Ovary (tissue), 9 donors: ENCODE results near the gene AURKB. TPM values are rescaled to one million over a fixed set of nuclear protein-coding genes. Genes with fewer than 3 reads are reported as not detected.
A peak's percentile ranks its signal among the peaks of the same experiment; 100 is the strongest.
"Not testable (repeated sequence)": the region's sequence is repeated elsewhere in the genome, so short reads cannot be mapped to it uniquely, and the experiment has no call there.

Experiments
- DNase-seq, 5 donors: peaks; one replicate each; pipeline ENCODE4 v3.0.0-alpha.2; 2019 to 2020
- H3K27ac ChIP-seq, 2 donors: fragments of 200-600 bp; one replicate each; pipeline versions ENCODE4 v1.5.1 to v1.8.0; 2019 to 2022
- H3K27me3 ChIP-seq: fragments of 200-600 bp; one replicate; pipeline ENCODE4 v1.8.0; 2022
- H3K36me3 ChIP-seq: fragments of 200-600 bp; sonication (generic); one replicate; pipeline ENCODE4 v1.5.1; 2019
- H3K4me1 ChIP-seq: one replicate; pipeline ENCODE4 v1.8.1; 2013; ENCODE audit warnings: mild to moderate bottlenecking, moderate library complexity; ENCODE audit not compliant: insufficient read depth
- H3K4me3 ChIP-seq: fragments of 200-600 bp; sonication (generic); one replicate; pipeline ENCODE4 v1.5.1; 2017
- H3K9me3 ChIP-seq, 2 donors: fragments of 200-600 bp in 1 of 2; sonication (generic) in 1 of 2; one replicate each; pipeline versions ENCODE4 v1.5.1 to v1.8.1; 2013 to 2019; ENCODE audit warnings: mild to moderate bottlenecking in 1 of 2, moderate library complexity in 1 of 2
- EP300 ChIP-seq: sonication (generic); formaldehyde crosslinking; IDR thresholded peaks from one replicate; pipeline ENCODE4 v1.6.1; 2017; ENCODE audit warnings: antibody characterized with exemption
- POLR2A ChIP-seq: fragments of 450-650 bp; IDR thresholded peaks from one replicate; pipeline ENCODE4 v1.6.1; 2017; ENCODE audit warnings: antibody characterized with exemption, mild to moderate bottlenecking, moderate library complexity
- WGBS, 3 donors: extraction: QIAGEN DNeasy Blood & Tissue Kit in 1 of 3; methylation state at CpG; one replicate each; pipeline versions ENCODE4 v1.1.5 to v1.1.7; 2013 to 2017; 5-methylcytosine and 5-hydroxymethylcytosine counted together
- intact Hi-C, 4 donors: fragments of 100-400 bp; cut with DNase I; formaldehyde crosslinking; loops; one replicate each; pipeline versions ENCODE4 v1.11.0 to v1.15.1; 2022 to 2023
- polyA plus RNA-seq, 2 donors: library from polyadenylated mRNA; stranded (reverse); fragments of 200-250 nt in 1 of 2; fragments of 350-450 nt in 1 of 2; fragmentation: Illumina TruSeq in 1 of 2; extraction: RNeasy Lipid Tissue Mini Kit (QIAGEN cat#74804) in 1 of 2; gene quantifications; one replicate each; pipeline ENCODE4 v1.2.3, GENCODE V29; 2013 to 2014
- total RNA-seq, 7 donors: library from RNA; depleted of rRNA in 2 of 7; stranded (reverse); fragments of >200 nt in 2 of 7; fragmentation: NEBNext Ultra II Directional in 3 of 7; extraction: Animal tissue kit (Norgen Biotek cat#: 25700) in 3 of 7; gene quantifications; one replicate each; pipeline versions ENCODE4 v1.1.0 to v1.2.4, GENCODE V29; 2016 to 2023
- TF ChIP-seq, protein P1 (sequence below), 3 donors: fragments of 450-650 bp in 2 of 3; fragments of 200-600 bp in 1 of 3; IDR thresholded peaks; one replicate each; pipeline versions ENCODE4 v1.5.1 to v1.8.0; 2016 to 2022; ENCODE audit warnings: antibody characterized with exemption in 3 of 3, mild to moderate bottlenecking in 1 of 3
- donor health status: DM: no; HTN: no; CAD: no; lungs with moderate emphysema.
- donor health status: DM: no; HTN: no; CAD: no.
- donor health status: Bipolar disorder and iron deficiency.
- donor health status: DM: yes; HTN: yes; CAD: no.
- donor health status: DM: no; HTN: no; CAD: no.
- donor health status: DM: yes; HTN: yes; CAD: no.

The AURKB gene
- total and polyA plus RNA-seq, 9 donors = 0.68 to 1.7 (median 1.1) TPM; not detected in 3

DNA sequence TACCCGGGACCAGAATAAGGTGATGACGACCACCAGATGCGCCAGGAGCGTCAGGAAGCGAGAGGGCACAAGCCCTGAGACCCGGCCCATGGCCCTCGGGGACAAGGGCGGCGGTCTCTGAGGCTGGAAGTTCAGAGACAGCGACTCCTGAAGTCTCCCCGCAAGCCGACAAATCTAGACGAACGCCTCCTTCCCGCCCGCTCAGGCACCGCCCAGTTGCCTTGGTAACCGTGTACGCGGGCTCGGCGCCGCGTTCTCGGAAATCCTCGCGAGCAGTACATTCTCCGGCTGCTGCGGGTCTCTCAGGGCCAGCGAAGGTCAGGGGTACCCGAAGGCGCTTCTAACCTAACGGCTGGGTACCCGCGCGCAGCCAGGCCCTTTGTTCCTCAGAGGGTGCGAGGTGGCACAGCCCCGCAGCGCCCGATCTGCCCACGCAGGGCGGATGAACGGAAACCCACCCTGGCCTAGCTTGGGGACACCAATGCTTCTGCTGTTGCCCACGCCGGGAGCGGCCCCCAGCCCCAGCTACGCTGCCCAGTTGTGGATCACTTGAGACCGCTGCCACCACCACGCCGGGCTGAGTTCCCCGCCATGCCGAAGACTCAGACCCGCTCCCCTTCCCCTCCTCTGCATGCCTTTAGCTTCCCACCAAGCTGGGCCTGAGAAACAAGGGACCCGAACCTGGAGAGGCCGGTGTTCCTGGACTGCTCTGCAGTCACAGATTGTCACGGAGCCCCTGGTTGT lies 34.0 kb downstream of the AURKB start, which contains the start of gene TMEM107:
TSS of gene TMEM107 (minus strand) at position 184 of the 744 bp plus-strand sequence. CDS start at position 90, 94 bp downstream.
- intact Hi-C loops = loop anchor here in 1 of 4 donors (5.0 kb wide), 1 partner anchor 54 kb away; the partner anchor contains the start of gene HES7
- WGBS, 3 donors = 0 to 4% (median 1%) methylated on average over 25 to 56 of the region's 56 CpGs
- H3K9me3 ChIP-seq = no peaks in the 10 kb centered on the region
- peak; percentile 40 for TF ChIP-seq POLR2A
- TF ChIP-seq, protein P1, sequence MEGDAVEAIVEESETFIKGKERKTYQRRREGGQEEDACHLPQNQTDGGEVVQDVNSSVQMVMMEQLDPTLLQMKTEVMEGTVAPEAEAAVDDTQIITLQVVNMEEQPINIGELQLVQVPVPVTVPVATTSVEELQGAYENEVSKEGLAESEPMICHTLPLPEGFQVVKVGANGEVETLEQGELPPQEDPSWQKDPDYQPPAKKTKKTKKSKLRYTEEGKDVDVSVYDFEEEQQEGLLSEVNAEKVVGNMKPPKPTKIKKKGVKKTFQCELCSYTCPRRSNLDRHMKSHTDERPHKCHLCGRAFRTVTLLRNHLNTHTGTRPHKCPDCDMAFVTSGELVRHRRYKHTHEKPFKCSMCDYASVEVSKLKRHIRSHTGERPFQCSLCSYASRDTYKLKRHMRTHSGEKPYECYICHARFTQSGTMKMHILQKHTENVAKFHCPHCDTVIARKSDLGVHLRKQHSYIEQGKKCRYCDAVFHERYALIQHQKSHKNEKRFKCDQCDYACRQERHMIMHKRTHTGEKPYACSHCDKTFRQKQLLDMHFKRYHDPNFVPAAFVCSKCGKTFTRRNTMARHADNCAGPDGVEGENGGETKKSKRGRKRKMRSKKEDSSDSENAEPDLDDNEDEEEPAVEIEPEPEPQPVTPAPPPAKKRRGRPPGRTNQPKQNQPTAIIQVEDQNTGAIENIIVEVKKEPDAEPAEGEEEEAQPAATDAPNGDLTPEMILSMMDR (IDR thresholded peaks at IDR 0.05) = no peak
- peak within 1 kb of the TSS; percentile 57 for H3K4me3 ChIP-seq
- peaks cover 6% of the 10 kb centered on the region for H3K4me1 ChIP-seq
- peak within 1 kb of the TSS; percentile 13 to 23 for H3K27ac ChIP-seq
- H3K36me3 ChIP-seq = no peaks in the 10 kb centered on the region
- DNase-seq = peak; percentile 80 to 89 (median 86)
- H3K27me3 ChIP-seq = no peaks in the 10 kb centered on the region

DNA sequence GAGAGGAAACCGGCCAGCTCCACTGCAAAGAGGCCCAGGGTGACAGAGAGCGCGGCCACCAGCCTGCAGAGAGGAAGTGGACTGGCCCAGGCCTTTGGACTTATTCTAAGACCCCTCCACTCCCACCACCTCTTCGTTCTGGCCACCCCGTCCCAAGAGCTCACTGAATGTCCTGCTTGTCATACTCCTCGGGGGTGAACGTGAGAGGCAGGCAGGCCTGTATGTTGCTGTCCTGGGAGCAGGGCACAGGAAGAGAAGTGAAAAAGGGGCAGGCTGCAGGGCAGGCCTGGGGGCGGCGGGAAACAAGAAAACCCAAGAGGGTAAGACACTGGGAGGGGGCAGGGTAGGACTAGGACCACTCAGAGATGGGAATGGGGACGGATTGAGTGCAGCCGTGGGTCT lies 34.6 kb downstream of the AURKB start:
- Histone ChIP-seq H3K4me1 (peaks cover 6% of the 10 kb centered on the region), H3K27me3 (no peaks in the 10 kb centered on the region), H3K36me3 (no peaks in the 10 kb centered on the region), H3K9me3 (no peaks in the 10 kb centered on the region), H3K27ac (peak overlapping the region; percentile 13 to 23), H3K4me3 (peak overlapping the region; percentile 57)
- 14 to 18% (median 18%) methylated on average over 11 of the region's 11 CpGs for WGBS, 3 donors
- intact Hi-C loops = loop anchor here in 1 of 4 donors (5.0 kb wide), 1 partner anchor 53 kb away; the partner anchor contains the start of gene HES7
- TF ChIP-seq, protein P1 (IDR thresholded peaks at IDR 0.05) = no peak
- TF ChIP-seq POLR2A (no peak), EP300 (no peak)
- no peak for DNase-seq

DNA sequence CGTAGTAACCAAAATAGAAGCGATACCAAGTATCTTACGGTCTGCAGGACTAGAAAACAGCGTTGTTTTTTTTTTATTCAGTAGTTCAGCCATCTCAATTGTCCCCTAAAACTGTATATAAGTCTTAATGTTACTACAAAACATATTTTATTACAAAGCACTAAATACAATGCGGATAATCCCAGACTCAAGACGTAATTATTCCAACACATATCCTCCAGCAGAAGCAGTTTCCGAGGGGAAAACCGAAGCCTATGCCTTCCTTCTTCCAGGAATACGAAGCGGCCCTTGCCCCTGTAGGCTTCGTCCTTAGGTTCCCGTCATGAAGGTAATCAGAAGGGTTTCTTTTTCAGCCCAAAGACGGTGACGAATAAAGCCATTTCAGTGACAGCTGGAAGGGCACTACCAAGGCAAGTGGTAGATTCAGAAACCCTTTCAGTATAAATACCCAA lies 36.5 kb downstream of the AURKB start:
- WGBS, 3 donors = 2% methylated on average over 14 of the region's 14 CpGs
- no peaks in the 10 kb centered on the region for H3K27me3 ChIP-seq
- intact Hi-C loops = loop anchor here in 1 of 4 donors (1.0 kb wide), 1 partner anchor 48 kb away; no protein-coding TSS in a partner anchor
- peak overlapping the region; percentile 40 for H3K4me3 ChIP-seq
- TF ChIP-seq POLR2A (no peak), EP300 (no peak)
- TF ChIP-seq, protein P1 (IDR thresholded peaks at IDR 0.05) = no peak
- H3K4me1 ChIP-seq = peaks cover 6% of the 10 kb centered on the region
- peak overlapping the region; percentile 9 to 89 for H3K27ac ChIP-seq
- H3K9me3 ChIP-seq = no peaks in the 10 kb centered on the region
- no peaks in the 10 kb centered on the region for H3K36me3 ChIP-seq
- DNase-seq = no peak

DNA sequence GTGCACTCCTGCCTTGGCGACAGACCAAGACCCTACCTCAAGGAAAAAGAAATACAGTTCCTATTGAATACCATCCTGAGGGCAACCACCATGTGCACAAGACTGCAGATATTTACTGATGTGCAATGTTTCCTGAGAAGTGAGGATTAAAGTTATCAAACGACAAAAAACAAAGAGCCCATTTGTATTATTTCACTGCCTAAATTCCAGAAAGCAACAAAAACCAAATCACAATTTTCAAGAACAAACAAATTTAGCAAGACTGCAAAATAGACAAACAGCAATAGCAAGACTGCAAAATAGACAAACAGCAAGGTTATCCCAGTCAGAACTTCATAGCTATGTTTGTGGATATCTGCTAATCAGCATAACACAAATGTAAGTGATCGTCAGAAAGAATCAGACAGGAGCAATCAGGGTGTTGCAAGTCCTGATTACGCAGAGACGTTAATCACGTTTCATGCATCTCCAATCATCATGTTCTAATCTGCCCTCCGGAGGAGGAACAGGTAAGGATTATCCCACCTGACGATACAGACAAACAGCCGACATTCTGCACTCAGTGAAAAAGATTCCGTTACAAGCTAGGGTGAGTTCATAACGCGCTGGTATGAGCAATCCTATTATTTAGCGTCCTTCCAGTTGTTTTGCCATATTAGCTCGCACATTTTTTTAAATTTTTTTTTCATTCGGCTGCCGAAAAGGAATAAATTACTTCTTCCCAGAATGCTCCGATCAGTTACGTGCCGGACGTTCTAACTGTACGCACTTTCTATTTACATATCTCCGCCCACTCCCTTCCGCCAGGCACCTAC lies 37.1 kb downstream of the AURKB start:
- Histone ChIP-seq H3K27me3 (no peaks in the 10 kb centered on the region), H3K4me3 (peak overlapping the region; percentile 40), H3K9me3 (no peaks in the 10 kb centered on the region), H3K27ac (peak overlapping the region; percentile 89 to 91), H3K4me1 (peaks cover 6% of the 10 kb centered on the region), H3K36me3 (no peaks in the 10 kb centered on the region)
- DNase-seq = peak; percentile 64 to 82 (median 71)
- 0 to 2% (median 0%) methylated on average over 23 of the region's 23 CpGs for WGBS, 3 donors
- TF ChIP-seq POLR2A (peak; percentile 97), EP300 (peak; percentile 57)
- TF ChIP-seq, protein P1 (IDR thresholded peaks at IDR 0.05) = no peak
- intact Hi-C loops = loop anchor here in 1 of 4 donors (1.0 kb wide), 1 partner anchor 47 kb away; no protein-coding TSS in a partner anchor

DNA sequence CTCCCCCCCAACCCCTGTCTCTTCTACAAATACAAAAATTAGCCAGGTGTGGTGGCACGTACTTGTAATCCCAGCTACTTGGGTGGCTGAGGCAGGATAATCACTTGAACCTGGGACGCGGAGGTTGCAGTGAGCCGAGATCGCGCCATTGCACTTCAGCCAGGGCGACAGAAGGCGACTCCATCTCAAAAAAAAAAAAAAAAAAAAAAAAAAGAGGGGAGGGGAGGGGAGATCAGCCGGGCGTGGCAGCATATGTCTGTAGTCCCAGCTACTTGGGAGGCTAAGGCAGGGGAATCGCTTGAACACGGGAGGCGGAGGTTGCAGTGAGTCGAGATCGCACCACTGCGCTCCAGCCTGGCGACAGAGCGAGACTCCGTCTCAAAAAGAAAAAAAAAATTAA lies 40.2 kb downstream of the AURKB start:
- H3K4me3 ChIP-seq, DNase-seq, H3K4me1 ChIP-seq, H3K36me3 ChIP-seq, H3K27me3 ChIP-seq, intact Hi-C loops, H3K27ac ChIP-seq, H3K9me3 ChIP-seq: not testable (repeated sequence)
- 77 to 88% (median 87%) methylated on average over 19 of the region's 19 CpGs for WGBS, 3 donors
